ENCODE measurements around the gene SRSF9. TPM values are rescaled to one million over a fixed set of nuclear protein-coding genes. Genes with fewer than 3 reads are reported as not detected.
"Not testable (repeated sequence)": the region's sequence is repeated elsewhere in the genome, so short reads cannot be mapped to it uniquely, and the experiment has no call there.

The SRSF9 gene
- total RNA-seq, 2 experiments from 2014 or later = 164 to 166 TPM

DNA sequence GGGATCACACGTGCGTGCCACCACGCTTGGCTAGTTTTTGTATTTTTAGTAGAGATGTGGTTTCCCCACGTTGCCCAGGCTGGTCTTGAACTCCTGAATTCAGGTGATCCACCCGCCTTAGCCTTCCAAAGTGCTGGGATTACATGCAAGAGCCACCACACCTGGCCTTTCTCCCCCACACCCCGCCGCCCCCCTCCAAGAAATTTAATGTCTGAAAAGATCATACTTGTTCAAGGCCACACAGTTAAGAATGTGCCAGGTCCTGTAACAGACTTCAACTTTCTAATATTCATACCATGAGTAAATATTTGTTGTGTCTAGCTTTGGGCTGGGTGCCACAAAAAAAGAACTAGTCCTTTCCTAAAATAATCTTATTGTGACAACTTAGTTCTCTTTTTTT lies 14.2 kb downstream of the SRSF9 start:
- ATAC-seq (ENCODE audit: low read depth) (no peak), DNase-seq (no peak)
- Mint-ChIP-seq H3K9me3 (no peaks in the 10 kb centered on the region), H3K27ac (no peak overlapping the region), H3K27me3 (no peaks in the 10 kb centered on the region), H3K4me3 (no peak overlapping the region), H3K36me3 (peaks cover 14% of the 10 kb centered on the region), H3K4me1 (peaks cover 1% of the 10 kb centered on the region)
- POLR2A ChIA-PET = no interaction called here

DNA sequence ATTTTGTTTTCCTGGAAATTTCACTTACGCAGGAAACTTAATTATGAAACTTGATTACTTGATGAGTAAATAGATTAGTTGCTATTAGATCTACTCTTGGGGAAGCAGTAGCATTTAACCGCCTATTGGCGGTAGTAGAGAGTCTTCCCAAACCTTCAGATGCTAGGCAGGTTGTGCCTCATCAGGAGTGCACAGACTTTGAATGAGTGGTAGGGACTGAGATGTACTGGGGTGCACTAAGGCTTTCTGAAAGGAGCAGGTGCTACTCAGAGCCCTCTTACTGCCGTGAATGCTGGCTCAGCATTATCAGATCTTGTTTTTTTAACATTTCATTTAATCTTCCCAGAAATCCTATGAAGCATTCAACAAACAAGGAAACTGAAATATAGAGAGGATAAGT lies 15.6 kb downstream of the SRSF9 start:
- no peak overlapping the region for H3K27ac Mint-ChIP-seq

DNA sequence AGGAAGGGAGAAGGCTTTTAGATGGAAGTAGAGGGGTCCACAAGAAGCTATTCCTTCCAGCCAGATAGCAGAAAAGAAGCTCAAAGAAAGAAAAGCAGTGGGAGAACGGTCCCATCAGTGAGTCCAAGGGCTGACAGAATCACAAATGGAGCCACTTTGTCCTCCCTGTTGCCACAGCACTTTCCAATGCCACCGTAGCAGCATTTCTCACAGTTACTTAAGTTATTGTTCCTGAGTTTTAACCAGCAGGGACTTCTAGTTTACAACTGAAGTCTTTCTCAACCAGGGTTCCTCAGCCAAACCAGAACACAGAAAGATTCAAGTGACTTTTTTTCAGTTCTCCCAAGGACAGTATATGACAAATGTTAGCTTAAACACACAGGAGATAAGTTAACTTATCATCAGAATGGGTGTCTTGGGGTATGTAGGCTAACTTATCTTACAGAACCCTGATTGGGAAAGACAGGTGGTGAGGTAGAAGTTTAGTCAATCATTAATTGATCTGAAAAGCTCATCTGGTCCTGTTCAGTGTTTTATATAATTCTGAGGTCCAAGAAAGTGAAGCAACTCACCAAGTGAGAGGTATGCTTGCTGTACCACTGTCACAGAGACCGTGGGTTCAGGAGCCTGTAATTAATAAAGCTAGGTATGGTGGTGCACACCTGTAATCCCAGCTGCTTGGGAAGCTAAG lies 16.3 kb downstream of the SRSF9 start:
- Mint-ChIP-seq H3K27ac (no peak overlapping the region), H3K9me3 (no peaks in the 10 kb centered on the region), H3K27me3 (no peaks in the 10 kb centered on the region), H3K36me3 (peaks cover 13% of the 10 kb centered on the region), H3K4me1 (peaks cover 4% of the 10 kb centered on the region), H3K4me3 (no peak overlapping the region)
- ATAC-seq (ENCODE audit: low read depth) = no peak
- POLR2A ChIA-PET = interaction anchor here (1.1 to 1.4 kb wide), 2 partner anchors 13 to 15 kb away, joined by 3 read pairs; no protein-coding TSS in a partner anchor
- no peak for DNase-seq

More for the DNA sequence above, 15.6 kb downstream of the SRSF9 start:
- POLR2A ChIA-PET = no interaction called here
- no peaks in the 10 kb centered on the region for H3K27me3 Mint-ChIP-seq
- peaks cover 4% of the 10 kb centered on the region for H3K4me1 Mint-ChIP-seq
- no peaks in the 10 kb centered on the region for H3K9me3 Mint-ChIP-seq
- DNase-seq (no peak), ATAC-seq (ENCODE audit: low read depth) (peak; percentile 84)
- no peak overlapping the region for H3K4me3 Mint-ChIP-seq
- H3K36me3 Mint-ChIP-seq = peaks cover 13% of the 10 kb centered on the region

DNA sequence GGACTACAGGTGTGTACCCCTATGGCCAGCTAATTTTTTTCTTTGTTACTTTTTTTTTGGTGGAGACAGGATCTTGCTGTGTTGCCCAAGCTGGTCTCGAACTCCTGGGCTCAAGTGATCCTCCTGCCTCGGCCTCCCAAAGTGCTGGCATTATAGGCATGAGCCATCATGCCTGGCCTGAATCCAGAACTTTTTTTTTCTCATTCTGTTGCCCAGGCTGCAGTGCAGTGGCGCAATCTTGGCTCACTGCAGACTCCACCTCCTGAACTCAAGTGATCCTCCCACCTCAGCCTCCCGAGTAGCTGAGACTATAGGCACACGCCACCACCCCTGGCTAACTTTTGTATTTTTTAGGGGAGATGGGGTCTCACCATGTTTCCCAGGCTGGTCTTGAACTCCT lies 17.0 kb downstream of the SRSF9 start:
- H3K9me3 Mint-ChIP-seq; H3K27me3 Mint-ChIP-seq; ATAC-seq (ENCODE audit: low read depth); H3K4me1 Mint-ChIP-seq; H3K4me3 Mint-ChIP-seq; H3K27ac Mint-ChIP-seq: not testable (repeated sequence)
- POLR2A ChIA-PET = interaction anchor here (1.1 to 1.4 kb wide), 2 partner anchors 14 to 16 kb away, joined by 3 read pairs; no protein-coding TSS in a partner anchor
- DNase-seq = peak; percentile 15
- H3K36me3 Mint-ChIP-seq = peaks cover 17% of the 10 kb centered on the region

DNA sequence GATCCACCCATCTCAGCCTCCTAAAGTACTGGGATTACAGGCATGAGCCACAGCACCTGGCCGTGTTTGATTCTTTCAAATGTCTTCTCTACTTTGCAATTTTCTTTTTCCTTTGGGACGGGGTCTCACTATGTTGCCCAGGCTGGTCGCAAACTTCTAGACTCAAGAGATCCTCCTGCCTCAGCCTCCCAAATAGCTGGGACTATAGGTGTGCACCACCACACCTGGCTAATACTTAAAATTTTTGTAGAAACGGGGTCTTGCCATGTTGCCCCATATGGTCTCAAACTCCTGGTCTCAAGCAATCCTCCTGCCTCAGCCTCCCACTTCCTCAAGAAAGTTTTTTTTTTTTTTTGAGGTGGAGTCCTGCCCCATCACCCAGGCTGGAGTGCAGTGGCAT lies 21.6 kb downstream of the SRSF9 start:
- ATAC-seq (ENCODE audit: low read depth) (no peak), DNase-seq (no peak)
- H3K27ac Mint-ChIP-seq = peak overlapping the region; percentile 96
- H3K4me1 Mint-ChIP-seq = peaks cover 24% of the 10 kb centered on the region
- H3K4me3 Mint-ChIP-seq = peak overlapping the region; percentile 92
- no peaks in the 10 kb centered on the region for H3K9me3 Mint-ChIP-seq
- H3K27me3 Mint-ChIP-seq = no peaks in the 10 kb centered on the region
- H3K36me3 Mint-ChIP-seq = peaks cover 22% of the 10 kb centered on the region
- POLR2A ChIA-PET = interaction anchor here (0.7 to 1.0 kb wide), 3 partner anchors 17 to 156 kb away, joined by 3 to 4 read pairs (median 4); partner anchors contain the start of gene RNU4-2

DNA sequence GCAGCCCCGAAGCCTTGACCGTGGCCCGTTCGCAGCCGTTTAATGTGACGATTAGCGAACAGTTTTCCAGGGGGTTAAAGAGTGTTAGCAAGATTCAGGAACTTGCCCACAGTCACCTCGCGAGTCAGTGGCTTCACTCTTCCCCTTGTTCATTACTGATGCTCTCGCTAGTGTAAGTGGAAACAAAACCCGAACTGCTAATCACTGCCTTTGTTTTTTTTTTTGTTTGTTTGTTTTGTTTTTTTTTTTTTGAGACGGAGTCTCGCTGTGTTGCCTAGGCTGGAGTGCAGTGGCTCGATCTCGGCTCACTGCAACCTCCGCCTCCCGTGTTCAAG lies 22.7 kb downstream of the SRSF9 start:
- not testable (repeated sequence) for DNase-seq; H3K9me3 Mint-ChIP-seq; H3K27me3 Mint-ChIP-seq; ATAC-seq (ENCODE audit: low read depth)
- Mint-ChIP-seq H3K36me3 (peaks cover 22% of the 10 kb centered on the region), H3K27ac (peak overlapping the region; percentile 96), H3K4me3 (peak overlapping the region; percentile 92), H3K4me1 (peaks cover 24% of the 10 kb centered on the region)
- POLR2A ChIA-PET = interaction anchor here (0.7 kb wide), 1 partner anchor 13 kb away, joined by 4 read pairs; no protein-coding TSS in a partner anchor

DNA sequence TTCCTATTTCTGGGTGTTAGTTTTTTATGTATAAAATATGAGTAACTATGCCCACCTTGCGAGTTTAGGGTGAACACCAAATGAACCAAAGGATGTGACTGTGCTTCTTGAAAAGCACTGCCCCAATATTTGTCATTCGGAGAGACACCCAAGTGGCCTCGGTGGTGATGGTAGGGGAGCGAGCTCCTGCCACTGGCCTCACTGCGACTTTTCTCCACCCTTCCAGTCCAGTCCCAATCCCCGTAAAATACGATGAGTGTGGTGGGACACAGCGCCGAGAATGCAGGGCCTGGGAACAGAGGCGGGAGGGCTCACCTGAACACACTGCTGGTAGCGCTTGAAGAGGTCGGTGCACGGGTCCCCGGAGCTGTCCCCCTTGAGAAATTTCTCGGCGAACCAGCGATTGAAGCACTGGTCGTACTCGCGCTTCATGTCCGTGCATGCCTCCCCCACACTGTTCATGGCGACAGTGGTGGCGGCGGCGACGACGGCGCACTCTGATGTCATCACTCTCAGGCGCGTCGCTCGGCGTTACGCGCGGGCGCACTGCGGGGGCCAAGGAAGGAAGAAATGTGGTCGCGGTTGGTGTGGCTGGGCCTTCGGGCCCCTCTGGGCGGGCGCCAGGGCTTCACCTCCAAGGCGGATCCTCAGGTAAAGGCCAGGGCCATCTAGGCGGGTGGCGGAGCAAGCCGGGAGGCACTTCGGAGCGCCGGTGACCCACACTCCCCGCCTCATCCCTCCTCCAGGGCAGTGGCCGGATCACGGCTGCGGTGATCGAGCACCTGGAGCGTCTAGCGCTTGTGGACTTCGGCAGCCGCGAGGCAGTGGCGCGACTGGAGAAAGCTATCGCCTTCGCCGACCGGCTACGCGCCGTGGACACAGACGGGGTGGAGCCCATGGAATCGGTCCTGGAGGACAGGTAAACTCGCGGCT lies 23.4 kb downstream of the SRSF9 start, which contains the start of the genes GATC and TRIAP1:
GATC (plus strand) TSS at position 534 of the 933 bp plus-strand sequence; CDS start at position 571, 37 bp downstream.
TRIAP1 (minus strand) TSS at position 474 of the 933 bp plus-strand sequence; CDS start at position 462, 12 bp downstream.
- Mint-ChIP-seq H3K4me3 (peak within 1 kb of the TSS; percentile 92), H3K27me3 (no peaks in the 10 kb centered on the region), H3K27ac (peak within 1 kb of the TSS; percentile 96), H3K36me3 (peaks cover 26% of the 10 kb centered on the region), H3K4me1 (peaks cover 24% of the 10 kb centered on the region), H3K9me3 (no peaks in the 10 kb centered on the region)
- DNase-seq (peak; percentile 92), ATAC-seq (ENCODE audit: low read depth) (peak; percentile 95)
- POLR2A ChIA-PET = interaction anchor here (0.5 kb wide), 1 partner anchor 132 kb away, joined by 3 read pairs; no protein-coding TSS in a partner anchor

DNA sequence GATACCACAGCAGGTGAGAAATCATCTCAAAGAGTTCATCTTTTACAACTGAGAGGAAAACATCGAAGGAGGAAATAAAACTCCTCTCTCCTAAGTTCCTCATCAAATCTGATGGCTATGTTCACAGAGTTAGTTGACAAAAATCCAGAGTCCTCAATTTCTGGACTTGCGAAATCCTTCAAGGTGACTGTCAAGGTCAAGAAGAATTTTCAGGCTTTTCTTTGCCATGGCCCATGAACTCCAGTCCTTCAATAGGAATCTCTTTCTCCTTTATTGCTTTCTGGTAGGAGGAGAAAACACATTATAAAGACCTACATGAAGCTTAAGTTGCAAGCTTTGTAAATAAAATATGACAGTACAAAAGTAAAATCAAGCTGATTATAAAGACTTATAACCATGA lies 24.9 kb downstream of the SRSF9 start:
- POLR2A ChIA-PET = interaction anchor here (0.9 to 1.4 kb wide), 2 partner anchors 24 to 25 kb away, joined by 3 to 4 read pairs; partner anchors contain the start of gene SRSF9
- ATAC-seq (ENCODE audit: low read depth) (no peak), DNase-seq (no peak)
- no peaks in the 10 kb centered on the region for H3K27me3 Mint-ChIP-seq
- H3K9me3 Mint-ChIP-seq = no peaks in the 10 kb centered on the region
- peaks cover 22% of the 10 kb centered on the region for H3K36me3 Mint-ChIP-seq
- peak overlapping the region; percentile 96 for H3K27ac Mint-ChIP-seq
- H3K4me3 Mint-ChIP-seq = peak overlapping the region; percentile 92
- peaks cover 33% of the 10 kb centered on the region for H3K4me1 Mint-ChIP-seq

DNA sequence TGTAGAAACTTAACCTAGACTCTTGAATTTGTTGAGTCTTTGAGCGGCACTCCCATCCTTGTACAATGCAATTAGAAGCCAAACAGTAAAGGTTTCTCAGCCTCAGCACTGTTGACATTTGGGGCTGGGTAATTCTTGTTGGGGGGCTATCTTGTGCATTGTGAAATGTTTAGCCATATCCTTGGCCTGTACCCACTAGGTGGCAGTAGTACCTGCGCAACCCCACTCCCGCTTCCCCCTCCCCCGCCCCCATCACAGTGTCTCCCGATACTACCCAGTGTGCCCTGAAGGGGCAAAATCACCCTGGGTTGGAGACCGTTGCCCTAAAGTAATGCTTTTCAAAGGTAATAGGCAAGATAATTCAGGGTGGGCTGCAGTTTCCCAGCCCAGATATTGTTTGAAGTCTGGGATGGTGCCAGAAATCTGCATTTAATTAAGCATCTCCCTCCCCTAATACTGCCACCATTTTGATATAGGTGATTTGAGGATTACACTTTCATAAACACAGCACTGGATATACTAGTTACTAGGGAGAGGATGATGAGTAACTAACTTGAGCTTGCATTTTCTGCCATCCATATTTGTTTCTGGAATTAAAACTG lies 29.8 kb downstream of the SRSF9 start:
- peaks cover 10% of the 10 kb centered on the region for H3K36me3 Mint-ChIP-seq
- POLR2A ChIA-PET = interaction anchor here (1.0 to 1.4 kb wide), 4 partner anchors 29 to 239 kb away, joined by 3 to 5 read pairs (median 4); partner anchors contain the start of genes DYNLL1, RPLP0 and SRSF9
- peak overlapping the region; percentile 53 for H3K4me3 Mint-ChIP-seq
- peak; percentile 30 for ATAC-seq (ENCODE audit: low read depth)
- peak overlapping the region; percentile 32 for H3K27ac Mint-ChIP-seq
- H3K9me3 Mint-ChIP-seq = no peaks in the 10 kb centered on the region
- DNase-seq = peak; percentile 46
- peaks cover 26% of the 10 kb centered on the region for H3K4me1 Mint-ChIP-seq
- no peaks in the 10 kb centered on the region for H3K27me3 Mint-ChIP-seq

DNA sequence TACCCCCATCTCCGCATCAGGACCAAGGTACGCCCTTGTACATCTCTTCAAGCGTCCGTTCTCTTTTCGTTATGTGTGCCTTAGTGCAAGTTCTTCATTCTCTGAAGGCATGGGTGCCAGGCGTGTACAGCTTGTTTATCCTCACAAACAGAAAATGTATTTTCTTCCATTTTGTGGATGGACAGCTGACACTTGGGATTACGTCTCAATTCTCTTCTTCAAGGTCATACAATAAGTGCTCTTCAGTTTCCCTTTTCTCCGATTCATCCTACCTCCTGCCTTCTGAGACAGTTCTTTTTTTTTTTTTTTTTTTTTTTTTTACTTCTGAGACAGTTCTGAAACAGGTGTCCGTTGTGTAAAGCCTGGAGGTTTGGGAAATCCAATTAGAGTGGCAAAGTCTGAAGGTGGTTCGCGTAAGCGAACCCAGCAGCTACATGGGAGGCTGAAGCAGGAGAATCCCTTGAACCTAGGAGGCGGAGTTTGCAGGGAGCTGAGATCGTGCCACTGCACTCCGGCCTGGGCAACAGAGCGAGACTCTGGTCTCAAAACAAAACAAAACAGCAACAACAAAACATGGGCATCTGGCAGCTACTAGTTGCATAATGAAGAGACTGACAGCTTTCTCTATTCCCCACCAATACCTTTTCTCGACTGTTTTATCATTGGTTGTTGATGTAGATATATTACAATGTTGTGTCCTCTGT lies 30.9 kb downstream of the SRSF9 start:
- Mint-ChIP-seq H3K36me3 (peaks cover 6% of the 10 kb centered on the region), H3K27me3 (no peaks in the 10 kb centered on the region), H3K4me3 (peak overlapping the region; percentile 99), H3K9me3 (no peaks in the 10 kb centered on the region), H3K4me1 (peaks cover 21% of the 10 kb centered on the region), H3K27ac (peak overlapping the region; percentile 95)
- ATAC-seq (ENCODE audit: low read depth) (no peak), DNase-seq (no peak)
- POLR2A ChIA-PET = interaction anchor here (0.6 to 2.2 kb wide), 11 partner anchors 9 to 471 kb away, joined by 3 to 12 read pairs (median 5); partner anchors contain the start of genes MLEC, RNU4-2 and SRSF9

DNA sequence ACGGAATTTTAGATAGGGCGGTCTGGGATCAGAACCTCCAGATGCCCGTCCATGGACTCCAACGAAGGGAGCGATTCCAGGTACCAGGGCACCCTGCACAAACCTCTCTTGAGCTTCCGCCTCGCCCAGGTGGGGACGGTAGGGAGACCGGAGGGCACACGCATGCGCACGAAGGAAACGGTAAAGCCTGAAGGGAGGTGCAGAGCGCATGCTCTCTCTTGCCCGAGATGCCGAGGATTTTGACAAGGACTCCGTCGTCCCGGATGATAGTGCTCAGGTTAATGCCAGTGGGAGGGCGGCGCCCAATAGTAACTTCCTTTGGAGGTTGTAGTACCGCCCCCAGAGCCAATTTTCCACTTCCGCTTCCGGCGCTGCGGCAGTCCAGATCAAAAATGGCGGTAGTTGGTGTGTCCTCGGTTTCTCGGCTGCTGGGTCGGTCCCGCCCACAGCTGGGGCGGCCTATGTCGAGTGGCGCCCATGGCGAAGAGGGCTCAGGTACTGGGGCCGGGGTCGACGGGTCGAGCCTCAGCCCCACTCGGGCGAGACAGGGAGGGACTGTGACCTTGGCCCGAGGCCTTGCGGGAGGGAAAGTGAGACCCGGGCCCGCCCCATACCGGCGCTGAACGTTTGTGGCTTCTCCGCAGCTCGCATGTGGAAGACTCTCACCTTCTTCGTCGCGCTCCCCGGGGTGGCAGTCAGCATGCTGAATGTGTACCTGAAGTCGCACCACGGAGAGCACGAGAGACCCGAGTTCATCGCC lies 31.6 kb downstream of the SRSF9 start, which contains the start of gene COX6A1:
COX6A1 (plus strand) TSS at position 379 of the 760 bp plus-strand sequence; CDS start at position 393, 14 bp downstream.
- Mint-ChIP-seq H3K27me3 (no peaks in the 10 kb centered on the region), H3K4me1 (peaks cover 26% of the 10 kb centered on the region), H3K27ac (peak within 1 kb of the TSS; percentile 95), H3K9me3 (no peaks in the 10 kb centered on the region), H3K4me3 (peak within 1 kb of the TSS; percentile 99), H3K36me3 (peaks cover 6% of the 10 kb centered on the region)
- POLR2A ChIA-PET = interaction anchor here (0.6 to 2.2 kb wide), 10 partner anchors 27 to 249 kb away, joined by 3 to 12 read pairs (median 4); partner anchors contain the start of genes MLEC, RNU4-1, RNU4-2 and RPLP0
- peak; percentile 91 for DNase-seq
- ATAC-seq (ENCODE audit: low read depth) = peak; percentile 97
